Measurements from ENCODE around the gene NLRP12. TPM values are rescaled to one million over a fixed set of nuclear protein-coding genes. Genes with fewer than 3 reads are reported as not detected.

Gene NLRP12
- total RNA-seq, 2 donors from 2014 or later, result 0.11 TPM; not detected in 1

DNA sequence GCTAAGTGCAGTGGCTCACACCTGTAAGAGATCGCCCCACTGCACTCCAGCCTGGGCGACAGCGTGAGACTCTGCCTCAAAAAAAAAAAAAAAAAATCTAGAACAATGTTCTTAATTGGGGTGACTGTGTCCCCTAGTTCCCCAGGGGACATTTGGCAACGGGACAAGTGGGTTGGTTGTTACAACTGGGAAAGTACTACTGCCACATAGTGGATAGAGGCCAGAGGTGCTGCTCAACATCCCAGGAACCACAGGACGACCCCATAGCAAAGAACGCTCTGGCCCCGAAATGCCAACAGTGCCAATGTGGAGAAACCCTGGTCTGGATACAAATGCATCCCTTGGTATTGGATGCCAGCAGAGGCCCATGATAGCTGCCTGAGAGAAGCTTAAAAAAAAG, 11.8 kb downstream of the NLRP12 start:
- H3K9ac ChIP-seq (ENCODE audit: low read depth in 2 of 2, low read length in 2 of 2), result no peak overlapping the region
- H3K9me3 ChIP-seq, result no peaks in the 10 kb centered on the region
- no peak for TF ChIP-seq CTCF (IDR thresholded peaks at IDR 0.05)
- no peak overlapping the region for H3K4me3 ChIP-seq
- no peak overlapping the region for H3K27ac ChIP-seq
- no peak for DNase-seq
- H3K27me3 ChIP-seq, result no peaks in the 10 kb centered on the region
- H3K36me3 ChIP-seq, result no peaks in the 10 kb centered on the region
- intact Hi-C loops (cut with DNase I), result no loop called here
- H3K4me1 ChIP-seq, result no peaks in the 10 kb centered on the region

GRCh38 chr19:53810891-53811290, 13.2 kb downstream of the NLRP12 start:
- intact Hi-C loops (cut with DNase I), result no loop called here
- H3K4me1 ChIP-seq, result no peaks in the 10 kb centered on the region

GRCh38 chr19:53810187-53810546, 13.9 kb downstream of the NLRP12 start:
- TF ChIP-seq CTCF (IDR thresholded peaks at IDR 0.05), result no peak
- Histone ChIP-seq H3K27me3 (no peaks in the 10 kb centered on the region), H3K27ac (no peak overlapping the region), H3K4me1 (no peaks in the 10 kb centered on the region), H3K9me3 (no peaks in the 10 kb centered on the region), H3K4me3 (no peak overlapping the region), H3K36me3 (no peaks in the 10 kb centered on the region), H3K9ac (ENCODE audit: low read depth in 2 of 2, low read length in 2 of 2) (no peak overlapping the region)
- no peak for DNase-seq
- intact Hi-C loops (cut with DNase I), result no loop called here

More at GRCh38 chr19:53810891-53811290, 13.2 kb downstream of the NLRP12 start:
- H3K4me3 ChIP-seq, result no peak overlapping the region
- no peak for TF ChIP-seq CTCF (IDR thresholded peaks at IDR 0.05)
- H3K27ac ChIP-seq, result no peak overlapping the region
- H3K9me3 ChIP-seq, result no peaks in the 10 kb centered on the region
- DNase-seq, result no peak
- H3K9ac ChIP-seq (ENCODE audit: low read depth in 2 of 2, low read length in 2 of 2), result no peak overlapping the region
- no peaks in the 10 kb centered on the region for H3K27me3 ChIP-seq
- H3K36me3 ChIP-seq, result no peaks in the 10 kb centered on the region

GRCh38 chr19:53809518-53810186, 14.5 kb downstream of the NLRP12 start:
- H3K9ac ChIP-seq (ENCODE audit: low read depth in 2 of 2, low read length in 2 of 2), result no peak overlapping the region
- TF ChIP-seq CTCF (IDR thresholded peaks at IDR 0.05), result no peak
- no peak overlapping the region for H3K27ac ChIP-seq
- H3K4me3 ChIP-seq, result no peak overlapping the region
- H3K27me3 ChIP-seq, result no peaks in the 10 kb centered on the region
- H3K9me3 ChIP-seq, result no peaks in the 10 kb centered on the region
- no peaks in the 10 kb centered on the region for H3K4me1 ChIP-seq
- intact Hi-C loops (cut with DNase I), result loop anchor here (10.0 kb wide), 1 partner anchor 215 kb away; no protein-coding TSS in a partner anchor
- DNase-seq, result no peak
- no peaks in the 10 kb centered on the region for H3K36me3 ChIP-seq

GRCh38 chr19:53808710-53809125, 15.4 kb downstream of the NLRP12 start:
- DNase-seq, result no peak

More at GRCh38 chr19:53808710-53809125, 15.4 kb downstream of the NLRP12 start:
- no peak overlapping the region for H3K9ac ChIP-seq (ENCODE audit: low read depth in 2 of 2, low read length in 2 of 2)
- no peak overlapping the region for H3K27ac ChIP-seq
- peak; percentile 21 for TF ChIP-seq CTCF (IDR thresholded peaks at IDR 0.05)
- H3K4me1 ChIP-seq, result no peaks in the 10 kb centered on the region
- no peaks in the 10 kb centered on the region for H3K9me3 ChIP-seq
- intact Hi-C loops (cut with DNase I), result loop anchor here (10.0 kb wide), 1 partner anchor 216 kb away; no protein-coding TSS in a partner anchor
- H3K36me3 ChIP-seq, result no peaks in the 10 kb centered on the region
- no peaks in the 10 kb centered on the region for H3K27me3 ChIP-seq
- no peak overlapping the region for H3K4me3 ChIP-seq

Measured in colonic mucosa (tissue), 4 donors.